IMR-90 (cell line): ENCODE measurements around the gene NRIP2. TPM values are rescaled to one million over a fixed set of nuclear protein-coding genes. Genes with fewer than 3 reads are reported as not detected.

Experiments used
- ATAC-seq: fragments of 200-7000 bp; cut with Tn5 transposase; 2 replicates; pipeline ENCODE4 v1.9.1; 2020; ENCODE audit warnings: low read depth, mild to moderate bottlenecking, moderate library complexity
- BruUV-seq: library from RNA; stranded (reverse); fragments of 400-500 nt; replicated peaks from 2 replicates; lab custom pipeline; 2021; lab: Mats Ljungman, UMichigan
- CTCF ChIA-PET: fragments of 300-600 bp; formaldehyde crosslinking; extraction: SDS; loops from one replicate; lab custom pipeline; 2021; ENCODE audit warnings: antibody characterized with exemption; lab: Yijun Ruan, JAX
- POLR2A ChIA-PET: fragments of 300-600 bp; sonication (Branson Sonifier 250); formaldehyde crosslinking; loops from one replicate; lab custom pipeline; 2022; ENCODE audit warnings: antibody characterized with exemption; ENCODE audit not compliant: unreplicated experiment; lab: Charles Lee
- DNase-seq: peaks from one replicate; pipeline ENCODE4 v3.0.0; 2013
- H2AFZ ChIP-seq: replicated peaks from 2 replicates; pipeline ENCODE3; 2013; ENCODE audit warnings: low read length, mild to moderate bottlenecking; ENCODE audit not compliant: poor library complexity
- H2AK5ac ChIP-seq: 2 replicates; pipeline ENCODE4 v1.6.1; 2013; ENCODE audit warnings: low read depth, low read length, inconsistent platforms
- H2AK9ac ChIP-seq: replicated peaks from 2 replicates; pipeline ENCODE3; 2013; ENCODE audit warnings: mild to moderate bottlenecking, low read depth, low read length, moderate library complexity; ENCODE audit not compliant: poor library complexity
- H2BK120ac ChIP-seq: 2 replicates; pipeline ENCODE4 v1.6.1; 2013; ENCODE audit warnings: low read depth, low read length, inconsistent platforms
- H2BK15ac ChIP-seq: 3 replicates; pipeline ENCODE4 v1.6.1; 2013; ENCODE audit warnings: low read depth, low read length, inconsistent platforms
- H2BK20ac ChIP-seq: 2 replicates; pipeline ENCODE4 v1.6.1; 2013; ENCODE audit warnings: low read depth, mild to moderate bottlenecking, inconsistent platforms, low read length, moderate library complexity
- H2BK5ac ChIP-seq: 2 replicates; pipeline ENCODE4 v1.6.1; 2013; ENCODE audit warnings: mild to moderate bottlenecking, low read depth, low read length, inconsistent platforms; ENCODE audit not compliant: poor library complexity, severe bottlenecking
- H3K14ac ChIP-seq: replicated peaks from 2 replicates; pipeline ENCODE4 v1.6.1; 2013; ENCODE audit warnings: low read depth, low read length, inconsistent platforms
- H3K18ac ChIP-seq: 2 replicates; pipeline ENCODE4 v1.6.1; 2013; ENCODE audit warnings: low read depth, low read length, control low read depth
- H3K23ac ChIP-seq: 2 replicates; pipeline ENCODE4 v1.6.1; 2013; ENCODE audit warnings: low read depth, low read length, inconsistent platforms
- H3K27ac ChIP-seq: 2 replicates; pipeline ENCODE4 v1.5.1; 2013; ENCODE audit warnings: mild to moderate bottlenecking, control low read depth, low read length; ENCODE audit not compliant: insufficient read depth
- H3K27me3 ChIP-seq: 2 replicates; pipeline ENCODE4 v1.6.1; 2013; ENCODE audit warnings: low read length; ENCODE audit not compliant: control insufficient read depth, insufficient read depth
- H3K36me3 ChIP-seq: 2 replicates; pipeline ENCODE4 v1.6.1; 2013; ENCODE audit warnings: low read length, mixed read lengths; ENCODE audit not compliant: control insufficient read depth, insufficient read depth
- H3K4ac ChIP-seq: 2 replicates; pipeline ENCODE4 v1.6.1; 2013; ENCODE audit warnings: low read depth, low read length, inconsistent platforms
- H3K4me1 ChIP-seq: 2 replicates; pipeline ENCODE4 v1.6.1; 2013; ENCODE audit warnings: low read length, mixed read lengths; ENCODE audit not compliant: control insufficient read depth, insufficient read depth
- H3K4me2 ChIP-seq: 2 replicates; pipeline ENCODE4 v1.6.1; 2013; ENCODE audit warnings: low read depth, mild to moderate bottlenecking, control low read depth, low read length, moderate library complexity
- H3K4me3 ChIP-seq: 2 replicates; pipeline ENCODE4 v1.5.1; 2013; ENCODE audit warnings: low read depth, mild to moderate bottlenecking, control low read depth, low read length, moderate library complexity; ENCODE audit not compliant: insufficient read depth
- H3K56ac ChIP-seq: 2 replicates; pipeline ENCODE4 v1.6.1; 2013; ENCODE audit warnings: low read length, inconsistent platforms; ENCODE audit not compliant: insufficient read depth; ENCODE audit errors: extremely low read depth
- H3K79me1 ChIP-seq, 2 experiments: 2 replicates each; pipeline ENCODE4 v1.6.1; 2013; ENCODE audit warnings: low read length in 2 of 2, inconsistent platforms in 1 of 2, low read depth in 1 of 2
- H3K9ac ChIP-seq: 2 replicates; pipeline ENCODE4 v1.6.1; 2013; ENCODE audit warnings: low read depth, low read length, control low read depth
- H3K9me1 ChIP-seq: 2 replicates; pipeline ENCODE4 v1.6.1; 2013; ENCODE audit warnings: low read length, inconsistent platforms; ENCODE audit not compliant: insufficient read depth
- H3K9me3 ChIP-seq: 2 replicates; pipeline ENCODE4 v1.6.1; 2013; ENCODE audit warnings: low read length; ENCODE audit not compliant: control insufficient read depth, insufficient read depth
- H4K20me1 ChIP-seq: 2 replicates; pipeline ENCODE4 v1.6.1; 2013; ENCODE audit warnings: low read length, inconsistent platforms; ENCODE audit not compliant: insufficient read depth
- H4K5ac ChIP-seq: 2 replicates; pipeline ENCODE4 v1.6.1; 2013; ENCODE audit warnings: mild to moderate bottlenecking, low read depth, low read length, control low read depth
- H4K8ac ChIP-seq, 2 experiments: 2 replicates each; pipeline ENCODE4 v1.6.1; 2013; ENCODE audit warnings: low read depth in 2 of 2, low read length in 2 of 2, control low read depth in 1 of 2, inconsistent platforms in 1 of 2
- H4K91ac ChIP-seq: 2 replicates; pipeline ENCODE4 v1.6.1; 2013; ENCODE audit warnings: low read depth, low read length, inconsistent platforms; ENCODE audit not compliant: insufficient read depth
- RFX5 ChIP-seq: IDR thresholded peaks from 2 replicates; pipeline ENCODE4 v1.8.0; 2012; ENCODE audit warnings: low read depth, mild to moderate bottlenecking, low read length, moderate library complexity
- WGBS, 2 experiments: methylation state at CpG; one replicate each; pipeline versions ENCODE4 v1.1.5 to v1.1.7; 2013; ENCODE audit warnings: missing lambda C conversion rate in 2 of 2; ENCODE audit not compliant: insufficient read length in 1 of 2; ENCODE audit errors: extremely low coverage in 2 of 2; 5-methylcytosine and 5-hydroxymethylcytosine counted together
- dilution Hi-C: fragments of 300-500 bp; cut with HindIII; formaldehyde crosslinking; loops from one replicate; pipeline ENCODE4 v1.14.3; 2018; ENCODE audit warnings: low sequenced_read_pairs; ENCODE audit not compliant: unreplicated experiment
- in situ Hi-C: fragments of 300-500 bp; cut with MboI; formaldehyde crosslinking; loops from 3 replicates; pipeline ENCODE4 v1.14.3; 2019; ENCODE audit warnings: low sequenced_read_pairs, inconsistent platforms, mixed read lengths
- intact Hi-C: fragments of 100-400 bp; cut with micrococcal nuclease; formaldehyde crosslinking; loops from 2 replicates; pipeline ENCODE4 v1.10.0; 2022
- polyA plus RNA-seq, 3 experiments: library from polyadenylated mRNA; depleted of rRNA; stranded (reverse); fragments of >200 nt; gene quantifications; 2 replicates each; pipeline ENCODE4 v1.2.3, GENCODE V29; 2012; ENCODE audit warnings: low replicate concordance in 1 of 3
- total RNA-seq: library from RNA; depleted of rRNA; stranded (reverse); fragments of >200 nt; gene quantifications from 2 replicates; pipeline ENCODE4 v1.2.3, GENCODE V29; 2012

Gene NRIP2
- total and polyA plus RNA-seq, 2 of the 4 experiments (the other 2 are of a cell fraction) = 0.18 to 0.27 TPM

- Histone ChIP-seq H2BK5ac (peak overlapping the region; percentile 1), H3K14ac (peak overlapping the region; percentile 84), H2AK9ac (peak overlapping the region; percentile 47), H3K4me1 (peaks cover 4% of the 10 kb centered on the region; the same call in 1 of the 2 replicates), H3K4me2 (peak overlapping the region; percentile 90), H2BK20ac (no peak overlapping the region), H3K9me1 (peaks cover 8% of the 10 kb centered on the region; the same call in 1 of the 2 replicates), H4K8ac (peak overlapping the region; percentile 17 to 57; a peak in 2 of 4 replicates), H4K5ac (peak overlapping the region; percentile 2; the same call in 1 of the 2 replicates), H2AFZ (peak overlapping the region; percentile 88), H3K27me3 (no peaks in the 10 kb centered on the region), H3K23ac (peak overlapping the region; percentile 76), H3K9me3 (no peaks in the 10 kb centered on the region), H3K4me3 (peak overlapping the region; percentile 60), H3K18ac (peak overlapping the region; percentile 2; the same call in 1 of the 2 replicates), H3K36me3 (peaks cover 33% of the 10 kb centered on the region), H3K56ac (peak overlapping the region; percentile 17; the same call in 1 of the 2 replicates), H2AK5ac (peak overlapping the region; percentile 5; the same call in 1 of the 2 replicates), H4K20me1 (peaks cover 21% of the 10 kb centered on the region; the same call in 1 of the 2 replicates), H2BK120ac (no peak overlapping the region; the same call in 1 of the 2 replicates), H4K91ac (peak overlapping the region; percentile 31; the same call in 1 of the 2 replicates), H3K4ac (peak overlapping the region; percentile 55), H3K79me1 (peaks cover 33 to 43% of the 10 kb centered on the region in 2 experiments), H3K9ac (peak overlapping the region; percentile 80), H2BK15ac (no peak overlapping the region), H3K27ac (peak overlapping the region; percentile 38)
- dilution Hi-C loops (no loop called here), intact Hi-C loops (no loop called here), in situ Hi-C loops (no loop called here)
- TF ChIP-seq RFX5 = no peak
- WGBS, 2 experiments = 0% methylated on average over 5 of the region's 14 CpGs; no CpG with 5 or more reads in 1 of the 2 experiments
- ChIA-PET POLR2A (no interaction called here), CTCF (no interaction called here)
- ATAC-seq = no peak
- no peak for DNase-seq
- no TSS peak for BruUV-seq
Observed at GRCh38 chr12:2796187-2796666, 38.6 kb downstream of the NRIP2 start.
